Stimulated activated CD8-positive, alpha-beta memory T cell treated with anti-CD3 and anti-CD28 coated beads, Interleukin-15, amount 100 ng/mL, for 24 hours (primary cell): ENCODE results near the gene ELL.

Source experiments
- DNase-seq: peaks from one replicate; pipeline ENCODE4 v3.0.0-alpha.2; 2020; ENCODE audit warnings: low read depth

ELL gene

GRCh38 chr19:18504886-18505610 lies 16.8 kb downstream of the ELL start:
- DNase-seq, result no peak

- DNase-seq, result no peak
These were observed 17.6 kb downstream of the ELL start for GRCh38 chr19:18503971-18504885.

GRCh38 chr19:18503337-18503970 lies 18.4 kb downstream of the ELL start:
- no peak for DNase-seq

GRCh38 chr19:18502638-18503294 lies 19.1 kb downstream of the ELL start:
- no peak for DNase-seq

- DNase-seq, result no peak
These were observed 19.6 kb downstream of the ELL start for GRCh38 chr19:18502246-18502637.

GRCh38 chr19:18501832-18502231 lies 20.0 kb downstream of the ELL start:
- no peak for DNase-seq

- DNase-seq, result no peak
These were observed 20.5 kb downstream of the ELL start for GRCh38 chr19:18501351-18501750.

GRCh38 chr19:18500799-18501198 lies 21.1 kb downstream of the ELL start:
- no peak for DNase-seq

- no peak for DNase-seq
These were observed 21.5 kb downstream of the ELL start for GRCh38 chr19:18500376-18500775.

GRCh38 chr19:18499055-18499775 lies 22.7 kb downstream of the ELL start:
- DNase-seq, result no peak

GRCh38 chr19:18496980-18497256 lies 25.0 kb downstream of the ELL start:
- no peak for DNase-seq

GRCh38 chr19:18496167-18496979 lies 25.5 kb downstream of the ELL start:
- DNase-seq, result no peak

GRCh38 chr19:18495204-18495911 lies 26.5 kb downstream of the ELL start:
- DNase-seq, result no peak

- no peak for DNase-seq
These were observed 27.6 kb downstream of the ELL start for GRCh38 chr19:18494267-18494607.

- DNase-seq, result no peak
These were observed 28.2 kb downstream of the ELL start for GRCh38 chr19:18493440-18494266.

GRCh38 chr19:18491995-18492953 lies 29.6 kb downstream of the ELL start:
- no peak for DNase-seq

- DNase-seq, result no peak
These were observed 31.1 kb downstream of the ELL start for GRCh38 chr19:18490728-18491127.

GRCh38 chr19:18489627-18490184 lies 32.2 kb downstream of the ELL start:
- DNase-seq, result no peak
